Liver (tissue), 9 donors: Measurements from ENCODE around the gene ARTN. TPM values are rescaled to one million over a fixed set of nuclear protein-coding genes. Genes with fewer than 3 reads are reported as not detected.

ENCODE experiments used
- DNase-seq: peaks from one replicate; pipeline ENCODE4 v3.0.0-alpha.2; 2017; ENCODE audit warnings: low spot score
- H3K27ac ChIP-seq, 2 donors: one replicate each; pipeline ENCODE4 v1.7.0; 2013; ENCODE audit warnings: inconsistent platforms in 2 of 2, low read length in 2 of 2, control low read depth in 1 of 2, low read depth in 1 of 2, mild to moderate bottlenecking in 1 of 2
- H3K27me3 ChIP-seq, 4 donors: one replicate each; pipeline versions ENCODE4 v1.6.1 to v1.7.0; 2013; ENCODE audit warnings: low read length in 3 of 4, inconsistent platforms in 1 of 4, mild to moderate bottlenecking in 1 of 4, moderate library complexity in 1 of 4; ENCODE audit not compliant: control insufficient read depth in 4 of 4, insufficient read depth in 4 of 4
- H3K36me3 ChIP-seq, 4 donors: one replicate each; pipeline versions ENCODE4 v1.6.1 to v1.7.0; 2013; ENCODE audit warnings: low read length in 3 of 4, mild to moderate bottlenecking in 3 of 4, low read depth in 1 of 4, moderate library complexity in 1 of 4; ENCODE audit not compliant: control insufficient read depth in 4 of 4, insufficient read depth in 3 of 4
- H3K4me1 ChIP-seq, 4 donors: one replicate each; pipeline versions ENCODE4 v1.6.1 to v1.7.0; 2013; ENCODE audit warnings: low read length in 3 of 4, mild to moderate bottlenecking in 3 of 4, moderate library complexity in 1 of 4; ENCODE audit not compliant: control insufficient read depth in 4 of 4, insufficient read depth in 4 of 4
- H3K4me3 ChIP-seq, 3 donors: one replicate each; pipeline versions ENCODE4 v1.6.1 to v1.7.0; 2013; ENCODE audit warnings: low read length in 3 of 3, control low read depth in 1 of 3, low read depth in 1 of 3, mild to moderate bottlenecking in 1 of 3
- H3K9ac ChIP-seq, 2 donors: one replicate each; pipeline ENCODE4 v1.7.0; 2013; ENCODE audit warnings: low read length in 2 of 2, mild to moderate bottlenecking in 2 of 2, moderate library complexity in 2 of 2, control low read depth in 1 of 2, low read depth in 1 of 2
- H3K9me3 ChIP-seq, 4 donors: one replicate each; pipeline versions ENCODE4 v1.6.1 to v1.7.0; 2013; ENCODE audit warnings: low read length in 3 of 4; ENCODE audit not compliant: control insufficient read depth in 4 of 4
- EGR1 ChIP-seq, 2 donors: IDR thresholded peaks; 2 replicates each; pipeline ENCODE4 v1.6.1; 2016 to 2018; ENCODE audit warnings: antibody characterized with exemption in 2 of 2, low read depth in 2 of 2
- FOXA1 ChIP-seq: IDR thresholded peaks from 2 replicates; pipeline ENCODE4 v1.6.1; 2016; ENCODE audit warnings: antibody characterized with exemption
- FOXA2 ChIP-seq: IDR thresholded peaks from 2 replicates; pipeline ENCODE4 v1.6.1; 2016; ENCODE audit warnings: antibody characterized with exemption
- GABPA ChIP-seq, 2 donors: IDR thresholded peaks in 1 of 2; conservative IDR thresholded peaks in 1 of 2; 2 replicates each; pipeline ENCODE4 v1.6.1; 2016; ENCODE audit warnings: antibody characterized with exemption in 2 of 2, mild to moderate bottlenecking in 1 of 2, moderate library complexity in 1 of 2
- HNF4A ChIP-seq, 2 donors: conservative IDR thresholded peaks; 2 replicates each; pipeline ENCODE4 v1.6.1; 2016; ENCODE audit warnings: antibody characterized with exemption in 2 of 2, mild to moderate bottlenecking in 2 of 2
- JUND ChIP-seq, 2 donors: IDR thresholded peaks; 2 replicates each; pipeline ENCODE4 v1.6.1; 2016; ENCODE audit warnings: antibody characterized with exemption in 2 of 2
- RAD21 ChIP-seq, 2 donors: IDR thresholded peaks; 2 replicates each; pipeline ENCODE4 v1.6.1; 2016; ENCODE audit warnings: antibody characterized with exemption in 2 of 2, mild to moderate bottlenecking in 2 of 2
- RXRA ChIP-seq, 2 donors: IDR thresholded peaks; 2 replicates each; pipeline ENCODE4 v1.6.1; 2017 to 2018; ENCODE audit warnings: antibody characterized with exemption in 2 of 2, mild to moderate bottlenecking in 1 of 2
- SP1 ChIP-seq: IDR thresholded peaks from 2 replicates; pipeline ENCODE4 v1.6.1; 2018; ENCODE audit warnings: antibody characterized with exemption, mild to moderate bottlenecking
- TAF1 ChIP-seq: conservative IDR thresholded peaks from 2 replicates; pipeline ENCODE4 v1.6.1; 2016; ENCODE audit warnings: antibody characterized with exemption, mild to moderate bottlenecking
- YY1 ChIP-seq: IDR thresholded peaks from 2 replicates; pipeline ENCODE4 v1.6.1; 2016; ENCODE audit warnings: antibody characterized with exemption, mild to moderate bottlenecking
- WGBS: extraction: QIAGEN DNeasy Blood & Tissue Kit; methylation state at CpG from one replicate; pipeline ENCODE4 v1.1.7; 2013; 5-methylcytosine and 5-hydroxymethylcytosine counted together
- polyA plus RNA-seq, 2 donors: library from polyadenylated mRNA; stranded (reverse) in 1 of 2; unstranded in 1 of 2; fragments of 200-250 nt in 1 of 2; fragments of >200 nt in 1 of 2; fragmentation: Nextera tagmentation in 1 of 2; extraction: Ambion mirVana in 1 of 2; gene quantifications; one replicate each; pipeline versions ENCODE4 v1.2.1 to v1.2.3, GENCODE V29; 2013 to 2015
- total RNA-seq, 2 donors: library from RNA; depleted of rRNA; stranded (reverse); fragments of >200 nt; gene quantifications; one replicate each; pipeline ENCODE4 v1.2.3, GENCODE V29; 2014
- TF ChIP-seq, protein P1 (sequence below): IDR thresholded peaks from 2 replicates; pipeline ENCODE4 v1.6.1; 2016; ENCODE audit warnings: antibody characterized with exemption
- TF ChIP-seq, protein P2 (sequence below): fragments of 150-350 bp; IDR thresholded peaks from 2 replicates; pipeline ENCODE4 v1.5.1; 2017; ENCODE audit warnings: improper control_type of control experiment, low read depth, low read length; ENCODE audit not compliant: missing input control
- TF ChIP-seq, protein P3 (sequence below): IDR thresholded peaks from 2 replicates; pipeline ENCODE4 v1.6.1; 2016; ENCODE audit warnings: antibody characterized with exemption
- TF ChIP-seq, protein P4 (sequence below): IDR thresholded peaks from 2 replicates; pipeline ENCODE4 v1.6.1; 2016; ENCODE audit warnings: antibody characterized with exemption, mild to moderate bottlenecking
- donor health status: healthy.
- donor health status: healthy.
- donor health status: healthy.
- donor health status: healthy.
- donor health status: healthy.

ARTN gene
- total and polyA plus RNA-seq, 4 donors = 0.05 to 0.08 TPM; not detected in 2

DNA sequence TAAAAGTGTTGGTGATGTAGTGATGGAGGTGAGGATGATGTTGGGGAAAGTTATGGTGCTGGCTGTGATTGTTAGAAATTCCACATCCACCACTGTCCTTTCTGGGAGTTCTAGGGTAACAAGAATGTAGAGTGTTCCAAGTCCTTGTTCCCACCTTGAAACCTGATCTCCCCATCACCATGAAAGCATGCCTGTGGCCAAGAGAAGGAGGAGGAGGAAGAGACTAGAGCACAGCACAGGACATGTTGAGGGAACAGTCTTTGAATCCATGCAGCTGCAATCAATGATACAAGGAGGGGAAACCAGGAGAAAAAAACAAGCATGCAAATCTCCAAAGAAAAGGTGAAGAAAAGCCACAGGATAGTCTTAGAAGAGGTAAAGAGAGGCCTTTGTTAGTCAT, 45.9 kb upstream of the ARTN start:
- no peak overlapping the region for H3K4me3 ChIP-seq
- H3K9me3 ChIP-seq = no peaks in the 10 kb centered on the region
- H3K27ac ChIP-seq = no peak overlapping the region
- no peaks in the 10 kb centered on the region for H3K27me3 ChIP-seq
- no peak for TF ChIP-seq GABPA (IDR thresholded peaks at IDR 0.05 in 1 of 2, conservative IDR thresholded peaks at IDR 0.05 in 1 of 2)
- no peak for TF ChIP-seq TAF1
- TF ChIP-seq, protein P1, sequence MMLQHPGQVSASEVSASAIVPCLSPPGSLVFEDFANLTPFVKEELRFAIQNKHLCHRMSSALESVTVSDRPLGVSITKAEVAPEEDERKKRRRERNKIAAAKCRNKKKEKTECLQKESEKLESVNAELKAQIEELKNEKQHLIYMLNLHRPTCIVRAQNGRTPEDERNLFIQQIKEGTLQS = no peak
- no peak for TF ChIP-seq HNF4A (conservative IDR thresholded peaks at IDR 0.05)
- TF ChIP-seq RXRA (IDR thresholded peaks at IDR 0.05) = no peak
- TF ChIP-seq FOXA1 = no peak
- TF ChIP-seq, protein P2, sequence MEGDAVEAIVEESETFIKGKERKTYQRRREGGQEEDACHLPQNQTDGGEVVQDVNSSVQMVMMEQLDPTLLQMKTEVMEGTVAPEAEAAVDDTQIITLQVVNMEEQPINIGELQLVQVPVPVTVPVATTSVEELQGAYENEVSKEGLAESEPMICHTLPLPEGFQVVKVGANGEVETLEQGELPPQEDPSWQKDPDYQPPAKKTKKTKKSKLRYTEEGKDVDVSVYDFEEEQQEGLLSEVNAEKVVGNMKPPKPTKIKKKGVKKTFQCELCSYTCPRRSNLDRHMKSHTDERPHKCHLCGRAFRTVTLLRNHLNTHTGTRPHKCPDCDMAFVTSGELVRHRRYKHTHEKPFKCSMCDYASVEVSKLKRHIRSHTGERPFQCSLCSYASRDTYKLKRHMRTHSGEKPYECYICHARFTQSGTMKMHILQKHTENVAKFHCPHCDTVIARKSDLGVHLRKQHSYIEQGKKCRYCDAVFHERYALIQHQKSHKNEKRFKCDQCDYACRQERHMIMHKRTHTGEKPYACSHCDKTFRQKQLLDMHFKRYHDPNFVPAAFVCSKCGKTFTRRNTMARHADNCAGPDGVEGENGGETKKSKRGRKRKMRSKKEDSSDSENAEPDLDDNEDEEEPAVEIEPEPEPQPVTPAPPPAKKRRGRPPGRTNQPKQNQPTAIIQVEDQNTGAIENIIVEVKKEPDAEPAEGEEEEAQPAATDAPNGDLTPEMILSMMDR = no peak
- TF ChIP-seq YY1 = no peak
- no peak for TF ChIP-seq EGR1 (IDR thresholded peaks at IDR 0.05; ENCODE audit: low read depth in 2 of 2)
- TF ChIP-seq, protein P3, sequence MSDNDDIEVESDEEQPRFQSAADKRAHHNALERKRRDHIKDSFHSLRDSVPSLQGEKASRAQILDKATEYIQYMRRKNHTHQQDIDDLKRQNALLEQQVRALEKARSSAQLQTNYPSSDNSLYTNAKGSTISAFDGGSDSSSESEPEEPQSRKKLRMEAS = no peak
- TF ChIP-seq SP1 = no peak
- TF ChIP-seq FOXA2 = no peak
- no peak for TF ChIP-seq JUND (IDR thresholded peaks at IDR 0.05)
- no peak for TF ChIP-seq RAD21 (IDR thresholded peaks at IDR 0.05)
- no peaks in the 10 kb centered on the region for H3K4me1 ChIP-seq
- H3K36me3 ChIP-seq = peaks cover 0 to 1% (median 0%) of the 10 kb centered on the region in 4 donors
- H3K9ac ChIP-seq = no peak overlapping the region
- DNase-seq = no peak

DNA sequence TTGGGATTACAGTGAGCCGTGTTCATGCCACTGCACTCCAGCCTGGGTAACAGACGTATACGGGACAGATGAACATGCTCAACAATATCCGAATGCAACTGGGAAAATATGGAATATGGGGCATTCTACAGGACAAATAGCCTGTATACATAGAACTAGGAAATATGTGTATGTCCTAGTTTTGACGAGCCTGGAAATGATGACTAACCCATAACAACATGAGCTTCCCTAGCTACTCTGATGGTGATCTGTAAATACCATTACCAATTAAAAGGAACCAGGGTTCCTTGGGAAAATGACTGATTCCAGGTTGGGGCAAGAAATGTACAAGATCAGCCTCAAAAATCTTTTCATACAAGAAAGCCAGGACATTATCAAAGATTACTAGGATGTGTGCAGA, 42.8 kb upstream of the ARTN start:
- Histone ChIP-seq H3K27me3 (no peaks in the 10 kb centered on the region), H3K4me3 (no peak overlapping the region), H3K9ac (no peak overlapping the region), H3K36me3 (peaks cover 0 to under 1% (median 0%) of the 10 kb centered on the region in 4 donors), H3K9me3 (no peaks in the 10 kb centered on the region), H3K4me1 (no peaks in the 10 kb centered on the region), H3K27ac (no peak overlapping the region)
- TF ChIP-seq, protein P2 = no peak
- TF ChIP-seq EGR1 (IDR thresholded peaks at IDR 0.05; ENCODE audit: low read depth in 2 of 2) (no peak), JUND (IDR thresholded peaks at IDR 0.05) (no peak), FOXA1 (no peak), YY1 (no peak)
- TF ChIP-seq, protein P4, sequence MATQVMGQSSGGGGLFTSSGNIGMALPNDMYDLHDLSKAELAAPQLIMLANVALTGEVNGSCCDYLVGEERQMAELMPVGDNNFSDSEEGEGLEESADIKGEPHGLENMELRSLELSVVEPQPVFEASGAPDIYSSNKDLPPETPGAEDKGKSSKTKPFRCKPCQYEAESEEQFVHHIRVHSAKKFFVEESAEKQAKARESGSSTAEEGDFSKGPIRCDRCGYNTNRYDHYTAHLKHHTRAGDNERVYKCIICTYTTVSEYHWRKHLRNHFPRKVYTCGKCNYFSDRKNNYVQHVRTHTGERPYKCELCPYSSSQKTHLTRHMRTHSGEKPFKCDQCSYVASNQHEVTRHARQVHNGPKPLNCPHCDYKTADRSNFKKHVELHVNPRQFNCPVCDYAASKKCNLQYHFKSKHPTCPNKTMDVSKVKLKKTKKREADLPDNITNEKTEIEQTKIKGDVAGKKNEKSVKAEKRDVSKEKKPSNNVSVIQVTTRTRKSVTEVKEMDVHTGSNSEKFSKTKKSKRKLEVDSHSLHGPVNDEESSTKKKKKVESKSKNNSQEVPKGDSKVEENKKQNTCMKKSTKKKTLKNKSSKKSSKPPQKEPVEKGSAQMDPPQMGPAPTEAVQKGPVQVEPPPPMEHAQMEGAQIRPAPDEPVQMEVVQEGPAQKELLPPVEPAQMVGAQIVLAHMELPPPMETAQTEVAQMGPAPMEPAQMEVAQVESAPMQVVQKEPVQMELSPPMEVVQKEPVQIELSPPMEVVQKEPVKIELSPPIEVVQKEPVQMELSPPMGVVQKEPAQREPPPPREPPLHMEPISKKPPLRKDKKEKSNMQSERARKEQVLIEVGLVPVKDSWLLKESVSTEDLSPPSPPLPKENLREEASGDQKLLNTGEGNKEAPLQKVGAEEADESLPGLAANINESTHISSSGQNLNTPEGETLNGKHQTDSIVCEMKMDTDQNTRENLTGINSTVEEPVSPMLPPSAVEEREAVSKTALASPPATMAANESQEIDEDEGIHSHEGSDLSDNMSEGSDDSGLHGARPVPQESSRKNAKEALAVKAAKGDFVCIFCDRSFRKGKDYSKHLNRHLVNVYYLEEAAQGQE = no peak
- TF ChIP-seq, protein P3 = no peak
- 92% methylated on average over 5 of the region's 5 CpGs for WGBS
- no peak for DNase-seq
